ENCODE results near the gene CIAO3. TPM values are rescaled to one million over a fixed set of nuclear protein-coding genes. Genes with fewer than 3 reads are reported as not detected.

The CIAO3 gene
- total RNA-seq, 4 donors from 2014 or later: 73.4 to 164 (median 117) TPM

- peaks cover 0 to 9% (median 0%) of the 10 kb centered on the region in 3 donors for H3K36me3 ChIP-seq
These were observed 46.6 kb upstream of the CIAO3 start for GRCh38 chr16:787321-787966.

GRCh38 chr16:785563-786535, 45.1 kb upstream of the CIAO3 start:
- TF ChIP-seq CTCF (IDR thresholded peaks at IDR 0.05) (peak; percentile 46 to 82 (median 75)), POLR2A (IDR thresholded peaks at IDR 0.05) (no peak)
- DNase-seq: peak; percentile 79 to 88 (median 83)
- Histone ChIP-seq H3K27me3 (no peaks in the 10 kb centered on the region), H3K9me3 (no peaks in the 10 kb centered on the region), H3K27ac (no peak overlapping the region), H3K4me1 (peaks cover 0 to 20% (median 16%) of the 10 kb centered on the region in 4 donors), H3K36me3 (peaks cover 0 to 9% (median 0%) of the 10 kb centered on the region in 3 donors), H3K4me3 (no peak overlapping the region)

More at GRCh38 chr16:787321-787966, 46.6 kb upstream of the CIAO3 start:
- H3K27ac ChIP-seq: peak overlapping the region in 3 of 4 donors; percentile 76 to 86 (median 81)
- peaks cover 0 to 20% (median 16%) of the 10 kb centered on the region in 4 donors for H3K4me1 ChIP-seq
- TF ChIP-seq POLR2A (IDR thresholded peaks at IDR 0.05) (no peak), CTCF (IDR thresholded peaks at IDR 0.05) (no peak)
- peak overlapping the region; percentile 95 to 100 (median 99) for H3K4me3 ChIP-seq
- H3K9me3 ChIP-seq: no peaks in the 10 kb centered on the region
- no peaks in the 10 kb centered on the region for H3K27me3 ChIP-seq
- DNase-seq: peak in 2 of 3 donors; percentile 56 to 59

GRCh38 chr16:784431-784830, 43.6 kb upstream of the CIAO3 start:
- Histone ChIP-seq H3K27ac (no peak overlapping the region), H3K36me3 (peaks cover 0 to 9% (median 0%) of the 10 kb centered on the region in 3 donors), H3K27me3 (no peaks in the 10 kb centered on the region), H3K4me1 (peaks cover 0 to 20% (median 15%) of the 10 kb centered on the region in 4 donors), H3K9me3 (no peaks in the 10 kb centered on the region), H3K4me3 (no peak overlapping the region)
- TF ChIP-seq POLR2A (IDR thresholded peaks at IDR 0.05) (no peak), CTCF (IDR thresholded peaks at IDR 0.05) (no peak)
- no peak for DNase-seq

- Histone ChIP-seq H3K4me3 (no peak overlapping the region), H3K9me3 (no peaks in the 10 kb centered on the region), H3K36me3 (peaks cover 0 to 9% (median 0%) of the 10 kb centered on the region in 3 donors), H3K4me1 (peaks cover 0 to 15% (median 8%) of the 10 kb centered on the region in 4 donors), H3K27me3 (no peaks in the 10 kb centered on the region), H3K27ac (no peak overlapping the region)
- TF ChIP-seq POLR2A (IDR thresholded peaks at IDR 0.05) (no peak), CTCF (IDR thresholded peaks at IDR 0.05) (no peak)
- no peak for DNase-seq
These were observed 42.8 kb upstream of the CIAO3 start for GRCh38 chr16:783404-784161.

GRCh38 chr16:782766-783403, 42.1 kb upstream of the CIAO3 start:
- Histone ChIP-seq H3K4me1 (peaks cover 0 to 15% (median 7%) of the 10 kb centered on the region in 4 donors), H3K4me3 (no peak overlapping the region), H3K27me3 (no peaks in the 10 kb centered on the region), H3K36me3 (peaks cover 0 to 9% (median 0%) of the 10 kb centered on the region in 3 donors), H3K27ac (no peak overlapping the region), H3K9me3 (no peaks in the 10 kb centered on the region)
- no peak for DNase-seq
- TF ChIP-seq POLR2A (IDR thresholded peaks at IDR 0.05): no peak
- no peak for TF ChIP-seq CTCF (IDR thresholded peaks at IDR 0.05)
